SK-N-DZ (cell line): ENCODE measurements around the gene GRID2. TPM values are rescaled to one million over a fixed set of nuclear protein-coding genes. Genes with fewer than 3 reads are reported as not detected.
"Not testable (repeated sequence)": the region's sequence is repeated elsewhere in the genome, so short reads cannot be mapped to it uniquely, and the experiment has no call there.

ENCODE experiments used
- DNase-seq: peaks from one replicate; pipeline ENCODE4 v3.0.0-alpha.2; 2015; ENCODE audit warnings: low spot score
- polyA plus RNA-seq, 2 experiments: library from polyadenylated mRNA; depleted of rRNA; stranded (reverse); fragments of >200 nt; gene quantifications; 2 replicates each; pipeline ENCODE4 v1.2.3, GENCODE V29; 2014

GRID2 gene
- 0.14 and 0.16 TPM in 2 replicates for polyA plus RNA-seq (2014; cell fraction: cytosol; rRNA removed)
- 0.35 TPM in 1 of 2 replicates, not detected in the other for polyA plus RNA-seq (2014; cell fraction: nucleus; rRNA removed)

GRCh38 chr4:92303621-92304027, at the start of gene GRID2:
Gene GRID2, plus strand, starts transcription at chr4:92303966.
- DNase-seq = peak; percentile 58

GRCh38 chr4:92253986-92254671, 49.6 kb upstream of the GRID2 start:
- DNase-seq = no peak

- no peak for DNase-seq
Observed at GRCh38 chr4:92254767-92255442, 48.9 kb upstream of the GRID2 start.

- DNase-seq = no peak
Observed at GRCh38 chr4:92255920-92256244, 47.9 kb upstream of the GRID2 start.

GRCh38 chr4:92257931-92258857, 45.6 kb upstream of the GRID2 start:
- no peak for DNase-seq

- DNase-seq = no peak
Observed at GRCh38 chr4:92261256-92261655, 42.5 kb upstream of the GRID2 start.

GRCh38 chr4:92262371-92262770, 41.4 kb upstream of the GRID2 start:
- no peak for DNase-seq

GRCh38 chr4:92263010-92263409, 40.8 kb upstream of the GRID2 start:
- no peak for DNase-seq

GRCh38 chr4:92263575-92263974, 40.2 kb upstream of the GRID2 start:
- DNase-seq = no peak

GRCh38 chr4:92264163-92264562, 39.6 kb upstream of the GRID2 start:
- DNase-seq = no peak

GRCh38 chr4:92265021-92265420, 38.7 kb upstream of the GRID2 start:
- no peak for DNase-seq

GRCh38 chr4:92265798-92266197, 38.0 kb upstream of the GRID2 start:
- DNase-seq = no peak

- DNase-seq = no peak
Observed at GRCh38 chr4:92266521-92266920, 37.2 kb upstream of the GRID2 start.

- no peak for DNase-seq
Observed at GRCh38 chr4:92268642-92269041, 35.1 kb upstream of the GRID2 start.

GRCh38 chr4:92270908-92271307, 32.9 kb upstream of the GRID2 start:
- DNase-seq = no peak

GRCh38 chr4:92271551-92271950, 32.2 kb upstream of the GRID2 start:
- DNase-seq = not testable (repeated sequence)

GRCh38 chr4:92277057-92277881, 26.5 kb upstream of the GRID2 start:
- not testable (repeated sequence) for DNase-seq

GRCh38 chr4:92279296-92279695, 24.5 kb upstream of the GRID2 start:
- no peak for DNase-seq

- no peak for DNase-seq
Observed at GRCh38 chr4:92299152-92299551, 4.6 kb upstream of the GRID2 start.

GRCh38 chr4:92304121-92304520, 355 bp downstream of the GRID2 start:
- peak; percentile 3 for DNase-seq

GRCh38 chr4:92304606-92305005, 840 bp downstream of the GRID2 start:
- peak; percentile 43 for DNase-seq
